Liver (tissue), 9 donors: Measurements from ENCODE around the gene FADD. TPM values are rescaled to one million over a fixed set of nuclear protein-coding genes. Genes with fewer than 3 reads are reported as not detected.

ENCODE experiments used
- DNase-seq: peaks from one replicate; pipeline ENCODE4 v3.0.0-alpha.2; 2017; ENCODE audit warnings: low spot score
- H3K27ac ChIP-seq, 2 donors: one replicate each; pipeline ENCODE4 v1.7.0; 2013; ENCODE audit warnings: inconsistent platforms in 2 of 2, low read length in 2 of 2, control low read depth in 1 of 2, low read depth in 1 of 2, mild to moderate bottlenecking in 1 of 2
- H3K27me3 ChIP-seq, 4 donors: one replicate each; pipeline versions ENCODE4 v1.6.1 to v1.7.0; 2013; ENCODE audit warnings: low read length in 3 of 4, inconsistent platforms in 1 of 4, mild to moderate bottlenecking in 1 of 4, moderate library complexity in 1 of 4; ENCODE audit not compliant: control insufficient read depth in 4 of 4, insufficient read depth in 4 of 4
- H3K36me3 ChIP-seq, 4 donors: one replicate each; pipeline versions ENCODE4 v1.6.1 to v1.7.0; 2013; ENCODE audit warnings: low read length in 3 of 4, mild to moderate bottlenecking in 3 of 4, low read depth in 1 of 4, moderate library complexity in 1 of 4; ENCODE audit not compliant: control insufficient read depth in 4 of 4, insufficient read depth in 3 of 4
- H3K4me1 ChIP-seq, 4 donors: one replicate each; pipeline versions ENCODE4 v1.6.1 to v1.7.0; 2013; ENCODE audit warnings: low read length in 3 of 4, mild to moderate bottlenecking in 3 of 4, moderate library complexity in 1 of 4; ENCODE audit not compliant: control insufficient read depth in 4 of 4, insufficient read depth in 4 of 4
- H3K4me3 ChIP-seq, 3 donors: one replicate each; pipeline versions ENCODE4 v1.6.1 to v1.7.0; 2013; ENCODE audit warnings: low read length in 3 of 3, control low read depth in 1 of 3, low read depth in 1 of 3, mild to moderate bottlenecking in 1 of 3
- H3K9ac ChIP-seq, 2 donors: one replicate each; pipeline ENCODE4 v1.7.0; 2013; ENCODE audit warnings: low read length in 2 of 2, mild to moderate bottlenecking in 2 of 2, moderate library complexity in 2 of 2, control low read depth in 1 of 2, low read depth in 1 of 2
- H3K9me3 ChIP-seq, 4 donors: one replicate each; pipeline versions ENCODE4 v1.6.1 to v1.7.0; 2013; ENCODE audit warnings: low read length in 3 of 4; ENCODE audit not compliant: control insufficient read depth in 4 of 4
- CTCF ChIP-seq: fragments of 150-350 bp; IDR thresholded peaks from 2 replicates; pipeline ENCODE4 v1.5.1; 2017; ENCODE audit warnings: improper control_type of control experiment, low read depth, low read length; ENCODE audit not compliant: missing input control
- FOXA1 ChIP-seq: IDR thresholded peaks from 2 replicates; pipeline ENCODE4 v1.6.1; 2016; ENCODE audit warnings: antibody characterized with exemption
- HNF4A ChIP-seq, 2 donors: conservative IDR thresholded peaks; 2 replicates each; pipeline ENCODE4 v1.6.1; 2016; ENCODE audit warnings: antibody characterized with exemption in 2 of 2, mild to moderate bottlenecking in 2 of 2
- HNF4G ChIP-seq: IDR thresholded peaks from 2 replicates; pipeline ENCODE4 v1.6.1; 2016; ENCODE audit warnings: antibody characterized with exemption
- NR2F2 ChIP-seq: IDR thresholded peaks from 2 replicates; pipeline ENCODE4 v1.6.1; 2016; ENCODE audit warnings: antibody characterized with exemption
- RAD21 ChIP-seq, 2 donors: IDR thresholded peaks; 2 replicates each; pipeline ENCODE4 v1.6.1; 2016; ENCODE audit warnings: antibody characterized with exemption in 2 of 2, mild to moderate bottlenecking in 2 of 2
- REST ChIP-seq: IDR thresholded peaks from 2 replicates; pipeline ENCODE4 v1.6.1; 2016; ENCODE audit warnings: antibody characterized with exemption, mild to moderate bottlenecking
- RXRA ChIP-seq, 2 donors: IDR thresholded peaks; 2 replicates each; pipeline ENCODE4 v1.6.1; 2017 to 2018; ENCODE audit warnings: antibody characterized with exemption in 2 of 2, mild to moderate bottlenecking in 1 of 2
- SP1 ChIP-seq: IDR thresholded peaks from 2 replicates; pipeline ENCODE4 v1.6.1; 2018; ENCODE audit warnings: antibody characterized with exemption, mild to moderate bottlenecking
- ZBTB33 ChIP-seq: IDR thresholded peaks from 2 replicates; pipeline ENCODE4 v1.6.1; 2016; ENCODE audit warnings: antibody characterized with exemption
- WGBS: extraction: QIAGEN DNeasy Blood & Tissue Kit; methylation state at CpG from one replicate; pipeline ENCODE4 v1.1.7; 2013; 5-methylcytosine and 5-hydroxymethylcytosine counted together
- polyA plus RNA-seq, 2 donors: library from polyadenylated mRNA; stranded (reverse) in 1 of 2; unstranded in 1 of 2; fragments of 200-250 nt in 1 of 2; fragments of >200 nt in 1 of 2; fragmentation: Nextera tagmentation in 1 of 2; extraction: Ambion mirVana in 1 of 2; gene quantifications; one replicate each; pipeline versions ENCODE4 v1.2.1 to v1.2.3, GENCODE V29; 2013 to 2015
- total RNA-seq, 2 donors: library from RNA; depleted of rRNA; stranded (reverse); fragments of >200 nt; gene quantifications; one replicate each; pipeline ENCODE4 v1.2.3, GENCODE V29; 2014
- TF ChIP-seq, protein P1 (sequence below): IDR thresholded peaks from 2 replicates; pipeline ENCODE4 v1.6.1; 2016; ENCODE audit warnings: antibody characterized with exemption
- TF ChIP-seq, protein P2 (sequence below): IDR thresholded peaks from 2 replicates; pipeline ENCODE4 v1.6.1; 2016; ENCODE audit warnings: antibody characterized with exemption
- donor health status: healthy.
- donor health status: healthy.
- donor health status: healthy.
- donor health status: healthy.
- donor health status: healthy.

FADD gene
- total and polyA plus RNA-seq, 4 donors, result 1.8 to 17.3 (median 14.8) TPM

- DNase-seq, result peak; percentile 64
These were observed 26.0 kb upstream of the FADD start for GRCh38 chr11:70176940-70177689.

GRCh38 chr11:70180906-70181305 lies 22.2 kb upstream of the FADD start:
- no peak for DNase-seq
- Histone ChIP-seq H3K36me3 (peaks cover 0 to 43% (median 12%) of the 10 kb centered on the region in 4 donors), H3K4me1 (no peaks in the 10 kb centered on the region), H3K9me3 (no peaks in the 10 kb centered on the region), H3K27me3 (no peaks in the 10 kb centered on the region), H3K9ac (no peak overlapping the region), H3K27ac (no peak overlapping the region), H3K4me3 (no peak overlapping the region)
- TF ChIP-seq, protein P1, sequence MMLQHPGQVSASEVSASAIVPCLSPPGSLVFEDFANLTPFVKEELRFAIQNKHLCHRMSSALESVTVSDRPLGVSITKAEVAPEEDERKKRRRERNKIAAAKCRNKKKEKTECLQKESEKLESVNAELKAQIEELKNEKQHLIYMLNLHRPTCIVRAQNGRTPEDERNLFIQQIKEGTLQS, result no peak
- TF ChIP-seq HNF4G (no peak), SP1 (no peak), RXRA (IDR thresholded peaks at IDR 0.05) (no peak), HNF4A (conservative IDR thresholded peaks at IDR 0.05) (no peak), FOXA1 (no peak), CTCF (no peak), ZBTB33 (no peak), REST (no peak), NR2F2 (no peak)
- WGBS, result 90% methylated on average over 11 of the region's 11 CpGs

More at GRCh38 chr11:70176940-70177689, 26.0 kb upstream of the FADD start:
- H3K27me3 ChIP-seq, result no peaks in the 10 kb centered on the region
- H3K9me3 ChIP-seq, result no peaks in the 10 kb centered on the region
- H3K36me3 ChIP-seq, result peaks cover 0 to 37% (median 12%) of the 10 kb centered on the region in 4 donors
- no peak overlapping the region for H3K9ac ChIP-seq
- TF ChIP-seq NR2F2, result no peak
- peak; percentile 53 for TF ChIP-seq CTCF
- TF ChIP-seq, protein P2, sequence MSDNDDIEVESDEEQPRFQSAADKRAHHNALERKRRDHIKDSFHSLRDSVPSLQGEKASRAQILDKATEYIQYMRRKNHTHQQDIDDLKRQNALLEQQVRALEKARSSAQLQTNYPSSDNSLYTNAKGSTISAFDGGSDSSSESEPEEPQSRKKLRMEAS, result no peak
- TF ChIP-seq, protein P1, result no peak
- TF ChIP-seq RAD21 (IDR thresholded peaks at IDR 0.05), result peak in 1 of 2 donors; percentile 35
- TF ChIP-seq HNF4G, result no peak
- no peak overlapping the region for H3K4me3 ChIP-seq
- 87% methylated on average over 39 of the region's 39 CpGs for WGBS
- H3K4me1 ChIP-seq, result no peaks in the 10 kb centered on the region
- no peak overlapping the region for H3K27ac ChIP-seq
